ENCODE data around the gene MRPS14.

The MRPS14 gene

GRCh38 chr1:175023043-175023921 is at the start of gene MRPS14:
Gene MRPS14 (minus strand): TSS chr1:175023425. CDS start chr1:175023408, 17 bp downstream.
- peak within 1 kb of the TSS; percentile 81; the same call in 1 of the 2 replicates for H3K27ac ChIP-seq
- H3K36me3 ChIP-seq (ENCODE audit: insufficient read depth, low read length): peaks cover 9% of the 10 kb centered on the region
- peak; percentile 92 for DNase-seq (ENCODE audit: low read depth, low spot score)
- H3K4me3 ChIP-seq: peak within 1 kb of the TSS; percentile 89
- H3K9ac ChIP-seq (ENCODE audit: insufficient read length): peak within 1 kb of the TSS; percentile 94
- TF ChIP-seq FOXP2 (optimal IDR thresholded peaks at IDR 0.05; ENCODE audit: control extremely low read depth, extremely low read length, insufficient read depth) (no peak), POLR2AphosphoS5 (IDR thresholded peaks at IDR 0.05; ENCODE audit: borderline replicate concordance, low read depth, low read length) (peak; percentile 93)
- no peaks in the 10 kb centered on the region; the same call in 1 of the 2 replicates for H3K9me3 ChIP-seq (ENCODE audit: low read depth, low read length)

- H3K9ac ChIP-seq (ENCODE audit: insufficient read length): peak overlapping the region; percentile 1
- peak overlapping the region; percentile 23; the same call in 1 of the 2 replicates for H3K4me3 ChIP-seq
- H3K9me3 ChIP-seq (ENCODE audit: low read depth, low read length): no peaks in the 10 kb centered on the region
- H3K27ac ChIP-seq: peak overlapping the region; percentile 26; the same call in 1 of the 2 replicates
- DNase-seq (ENCODE audit: low read depth, low spot score): peak; percentile 40
- TF ChIP-seq EZH2 (IDR thresholded peaks at IDR 0.05) (no peak), FOXP2 (optimal IDR thresholded peaks at IDR 0.05; ENCODE audit: control extremely low read depth, extremely low read length, insufficient read depth) (no peak), POLR2AphosphoS5 (IDR thresholded peaks at IDR 0.05; ENCODE audit: borderline replicate concordance, low read depth, low read length) (0 out of 2 replicates have a peak, but pooled peaks have one; percentile 24)
- H3K36me3 ChIP-seq (ENCODE audit: insufficient read depth, low read length): no peaks in the 10 kb centered on the region
Observed at GRCh38 chr1:175072099-175072951, 49.1 kb upstream of the MRPS14 start.

GRCh38 chr1:175071276-175071943 is 48.2 kb upstream of the MRPS14 start:
- no peak for DNase-seq (ENCODE audit: low read depth, low spot score)
- TF ChIP-seq POLR2AphosphoS5 (IDR thresholded peaks at IDR 0.05; ENCODE audit: borderline replicate concordance, low read depth, low read length) (no peak), EZH2 (IDR thresholded peaks at IDR 0.05) (no peak), FOXP2 (optimal IDR thresholded peaks at IDR 0.05; ENCODE audit: control extremely low read depth, extremely low read length, insufficient read depth) (no peak)
- H3K36me3 ChIP-seq (ENCODE audit: insufficient read depth, low read length): no peaks in the 10 kb centered on the region
- no peak overlapping the region for H3K9ac ChIP-seq (ENCODE audit: insufficient read length)
- no peak overlapping the region for H3K27ac ChIP-seq
- no peak overlapping the region for H3K4me3 ChIP-seq
- no peaks in the 10 kb centered on the region for H3K9me3 ChIP-seq (ENCODE audit: low read depth, low read length)

- H3K36me3 ChIP-seq (ENCODE audit: insufficient read depth, low read length): no peaks in the 10 kb centered on the region
- no peaks in the 10 kb centered on the region for H3K9me3 ChIP-seq (ENCODE audit: low read depth, low read length)
- no peak overlapping the region for H3K9ac ChIP-seq (ENCODE audit: insufficient read length)
- TF ChIP-seq FOXP2 (optimal IDR thresholded peaks at IDR 0.05; ENCODE audit: control extremely low read depth, extremely low read length, insufficient read depth): no peak
- no peak for TF ChIP-seq POLR2AphosphoS5 (IDR thresholded peaks at IDR 0.05; ENCODE audit: borderline replicate concordance, low read depth, low read length)
- no peak for TF ChIP-seq EZH2 (IDR thresholded peaks at IDR 0.05)
- H3K4me3 ChIP-seq: no peak overlapping the region
- no peak for DNase-seq (ENCODE audit: low read depth, low spot score)
- no peak overlapping the region for H3K27ac ChIP-seq
Observed at GRCh38 chr1:175070818-175071217, 47.6 kb upstream of the MRPS14 start.

GRCh38 chr1:175067362-175068106 is 44.3 kb upstream of the MRPS14 start, which contains the start of gene TNN:
Gene TNN (plus strand): TSS chr1:175067833. CDS start chr1:175077419, 9,586 bp downstream.
- no peak for DNase-seq (ENCODE audit: low read depth, low spot score)
- Histone ChIP-seq H3K27ac (no peak within 1 kb of the TSS), H3K4me3 (no peak within 1 kb of the TSS), H3K36me3 (ENCODE audit: insufficient read depth, low read length) (no peaks in the 10 kb centered on the region), H3K9ac (ENCODE audit: insufficient read length) (no peak within 1 kb of the TSS), H3K9me3 (ENCODE audit: low read depth, low read length) (no peaks in the 10 kb centered on the region)
- TF ChIP-seq POLR2AphosphoS5 (IDR thresholded peaks at IDR 0.05; ENCODE audit: borderline replicate concordance, low read depth, low read length) (no peak), EZH2 (IDR thresholded peaks at IDR 0.05) (no peak), FOXP2 (optimal IDR thresholded peaks at IDR 0.05; ENCODE audit: control extremely low read depth, extremely low read length, insufficient read depth) (no peak)

- TF ChIP-seq EZH2 (IDR thresholded peaks at IDR 0.05) (no peak), POLR2AphosphoS5 (IDR thresholded peaks at IDR 0.05; ENCODE audit: borderline replicate concordance, low read depth, low read length) (no peak), FOXP2 (optimal IDR thresholded peaks at IDR 0.05; ENCODE audit: control extremely low read depth, extremely low read length, insufficient read depth) (no peak)
- H3K36me3 ChIP-seq (ENCODE audit: insufficient read depth, low read length): no peaks in the 10 kb centered on the region
- H3K9ac ChIP-seq (ENCODE audit: insufficient read length): no peak overlapping the region
- DNase-seq (ENCODE audit: low read depth, low spot score): no peak
- H3K9me3 ChIP-seq (ENCODE audit: low read depth, low read length): no peaks in the 10 kb centered on the region
- no peak overlapping the region for H3K4me3 ChIP-seq
- no peak overlapping the region for H3K27ac ChIP-seq
Observed at GRCh38 chr1:175062858-175063257, 39.6 kb upstream of the MRPS14 start.

GRCh38 chr1:175062339-175062738 is 39.1 kb upstream of the MRPS14 start:
- no peaks in the 10 kb centered on the region for H3K36me3 ChIP-seq (ENCODE audit: insufficient read depth, low read length)
- TF ChIP-seq FOXP2 (optimal IDR thresholded peaks at IDR 0.05; ENCODE audit: control extremely low read depth, extremely low read length, insufficient read depth) (no peak), POLR2AphosphoS5 (IDR thresholded peaks at IDR 0.05; ENCODE audit: borderline replicate concordance, low read depth, low read length) (no peak), EZH2 (IDR thresholded peaks at IDR 0.05) (no peak)
- no peak overlapping the region for H3K4me3 ChIP-seq
- no peak overlapping the region for H3K9ac ChIP-seq (ENCODE audit: insufficient read length)
- DNase-seq (ENCODE audit: low read depth, low spot score): no peak
- no peak overlapping the region for H3K27ac ChIP-seq
- H3K9me3 ChIP-seq (ENCODE audit: low read depth, low read length): no peaks in the 10 kb centered on the region

All from SK-N-MC (cell line).